NCI-H1092 treated with DMSO at 0.1 percent for 48 hours (cell line): Measurements from ENCODE around the gene CYSLTR2.

Source experiments
- DNase-seq: peaks from one replicate; lab custom pipeline; 2025; lab: John Stamatoyannopoulos, UW

Gene CYSLTR2

DNA sequence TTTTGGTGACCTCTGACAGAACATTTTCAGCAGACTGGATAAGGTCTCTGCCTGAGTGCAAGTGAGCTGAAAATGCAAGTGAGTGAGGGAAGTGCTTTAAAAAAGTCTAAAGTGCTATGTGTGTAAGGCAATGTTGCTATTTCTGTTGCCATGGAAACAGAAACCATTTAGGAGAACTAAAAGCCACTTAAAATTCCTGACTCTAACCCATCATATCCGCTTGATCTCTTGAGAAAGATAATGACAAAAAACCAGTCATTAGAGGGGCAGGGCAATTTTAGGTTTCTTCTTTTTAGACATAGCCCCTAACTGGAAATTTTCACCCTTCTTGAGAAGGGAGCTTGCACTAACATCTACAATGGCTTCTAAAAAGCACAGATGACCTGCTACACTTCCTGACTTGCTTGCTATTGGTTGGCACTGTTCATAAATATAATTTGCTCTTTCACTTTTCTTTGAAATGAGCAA, at the start of gene CYSLTR2:
Gene CYSLTR2, plus strand, starts transcription at position 458 of the 468 bp plus-strand sequence. CDS start 52,889 bp downstream, outside the sequence.
- no peak for DNase-seq

DNA sequence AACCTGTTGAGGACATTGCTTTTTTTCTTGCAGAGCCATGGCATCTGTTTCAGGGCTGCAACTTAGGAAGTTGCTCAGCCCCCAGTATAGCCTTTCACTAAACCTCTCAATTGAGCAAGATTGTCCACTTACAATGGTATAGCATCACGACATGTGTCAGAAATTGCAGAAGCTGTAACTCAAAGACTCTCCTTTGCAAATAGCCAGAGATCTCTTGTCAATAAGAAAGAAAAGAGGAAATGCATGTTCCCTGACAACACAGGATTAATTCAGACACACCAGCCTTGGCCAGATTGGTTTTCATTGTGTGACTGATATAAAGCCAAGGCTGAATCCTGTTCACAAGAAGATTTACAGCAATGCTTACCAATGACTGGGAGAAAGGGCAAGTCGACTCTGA, 38.7 kb upstream of the CYSLTR2 start:
- DNase-seq: no peak

- DNase-seq: no peak
Measured at GRCh38 chr13:48618937-48619336, 34.8 kb upstream of the CYSLTR2 start.

- DNase-seq: no peak
Measured at GRCh38 chr13:48621056-48621455, 32.7 kb upstream of the CYSLTR2 start.

DNA sequence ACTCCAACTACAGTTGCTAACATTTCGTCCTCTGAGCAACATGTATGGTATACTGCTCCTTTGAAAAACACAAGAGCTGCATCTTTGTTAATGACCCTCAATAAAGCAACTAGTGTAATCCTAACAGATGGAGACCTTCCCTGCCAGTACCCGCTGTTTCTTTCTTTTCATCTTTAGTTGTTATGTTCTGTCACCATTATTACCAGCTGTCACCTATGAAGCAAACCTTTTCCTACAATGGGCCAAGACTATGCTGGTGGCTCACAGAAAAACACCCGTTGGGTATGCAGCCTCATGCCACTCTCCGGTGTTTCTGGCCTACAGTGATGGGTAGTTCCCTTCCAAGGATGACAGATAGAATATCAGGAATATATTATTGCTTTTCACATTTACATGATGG, 29.7 kb upstream of the CYSLTR2 start:
- DNase-seq: no peak

GRCh38 chr13:48624858-48625257, 28.9 kb upstream of the CYSLTR2 start:
- no peak for DNase-seq

DNA sequence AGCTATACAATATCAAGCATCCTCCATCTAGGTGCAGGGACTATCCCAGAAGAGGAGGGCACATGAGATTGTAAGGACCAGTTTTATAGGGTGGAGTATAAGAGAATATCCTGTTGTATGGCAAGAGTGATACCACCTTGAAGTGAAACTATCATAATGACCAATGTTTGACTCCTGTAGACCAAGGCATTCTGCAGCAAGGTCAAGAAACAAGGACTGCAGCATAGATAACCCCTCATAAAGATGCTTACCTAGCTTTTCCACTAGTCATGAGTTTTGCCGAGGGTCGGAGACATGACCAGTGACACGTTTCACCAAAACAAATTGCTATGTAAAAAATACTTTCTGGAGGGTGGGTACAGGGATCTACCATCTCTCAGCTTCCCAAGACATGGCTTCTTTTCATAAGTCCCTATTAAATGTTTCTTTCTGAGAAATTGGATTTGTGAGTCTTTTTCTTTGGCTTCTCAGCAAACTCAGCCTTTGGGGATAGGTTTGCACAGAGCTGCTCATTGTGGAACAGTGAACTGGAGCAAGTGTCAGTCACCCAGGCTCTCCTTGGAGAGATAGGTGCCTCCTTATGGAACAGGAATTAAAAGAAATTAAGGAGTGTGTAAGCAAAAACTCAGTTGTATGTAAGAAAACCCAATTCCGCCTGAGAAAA, 28.2 kb upstream of the CYSLTR2 start:
- DNase-seq: no peak

- DNase-seq: no peak
Measured at GRCh38 chr13:48626077-48626449, 27.7 kb upstream of the CYSLTR2 start.

DNA sequence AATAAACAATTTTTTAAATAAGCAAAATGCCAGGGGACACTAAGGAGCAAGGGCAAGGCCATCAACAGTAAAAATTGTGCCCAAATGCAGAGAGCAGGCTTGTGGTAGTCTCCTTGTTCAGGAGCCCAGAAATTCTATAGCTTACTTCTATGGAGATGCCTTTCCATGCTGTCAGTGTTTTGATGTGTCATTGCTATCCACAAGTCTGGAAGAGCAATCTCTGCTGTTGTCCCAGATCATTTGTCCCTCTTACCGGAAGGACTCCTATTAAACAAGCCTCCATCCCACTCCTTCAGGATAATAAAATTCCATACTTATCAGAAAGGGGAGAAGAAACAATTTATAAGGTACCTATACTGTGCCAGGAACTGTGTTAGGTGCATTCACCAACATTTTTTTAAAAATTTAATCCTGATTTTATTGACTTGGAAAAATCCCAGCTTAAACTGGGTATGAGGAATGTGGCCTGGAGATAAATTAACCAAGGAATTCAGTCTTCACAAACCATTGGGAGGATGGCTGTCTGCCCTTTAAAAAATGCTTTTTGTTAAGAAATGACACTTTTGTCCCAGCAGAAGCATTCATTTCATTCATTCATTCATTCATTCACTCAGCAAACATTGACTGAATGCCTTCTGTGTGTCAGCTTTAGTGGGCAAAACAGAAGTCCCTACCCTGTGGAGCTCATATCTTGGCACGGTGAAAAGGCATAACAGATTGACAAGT, 26.8 kb upstream of the CYSLTR2 start:
- DNase-seq: no peak

- no peak for DNase-seq
Measured at GRCh38 chr13:48629277-48629676, 24.5 kb upstream of the CYSLTR2 start.

- no peak for DNase-seq
Measured at GRCh38 chr13:48630291-48630690, 23.4 kb upstream of the CYSLTR2 start.

- no peak for DNase-seq
Measured at GRCh38 chr13:48630773-48631172, 23.0 kb upstream of the CYSLTR2 start.

DNA sequence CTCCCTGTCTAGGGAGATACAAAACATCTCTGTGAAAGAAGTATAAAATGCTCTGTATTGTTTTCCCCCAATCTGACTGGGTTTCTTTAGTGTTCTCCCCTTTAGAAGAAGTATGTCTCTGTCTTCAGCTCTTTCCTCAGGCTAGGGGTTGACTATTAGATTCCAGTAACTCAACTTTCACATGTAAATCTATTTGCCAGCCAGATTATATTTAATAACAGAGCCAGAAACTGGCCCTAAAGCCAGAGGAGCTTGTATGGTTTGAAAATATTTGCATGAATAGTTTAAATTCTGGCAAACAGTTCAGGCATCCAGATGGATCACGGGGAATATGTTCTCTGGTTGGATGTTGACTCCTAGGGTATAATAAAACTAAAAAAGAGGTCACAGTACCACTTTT, 22.3 kb upstream of the CYSLTR2 start:
- DNase-seq: no peak

GRCh38 chr13:48633700-48634099, 20.0 kb upstream of the CYSLTR2 start:
- DNase-seq: no peak

DNA sequence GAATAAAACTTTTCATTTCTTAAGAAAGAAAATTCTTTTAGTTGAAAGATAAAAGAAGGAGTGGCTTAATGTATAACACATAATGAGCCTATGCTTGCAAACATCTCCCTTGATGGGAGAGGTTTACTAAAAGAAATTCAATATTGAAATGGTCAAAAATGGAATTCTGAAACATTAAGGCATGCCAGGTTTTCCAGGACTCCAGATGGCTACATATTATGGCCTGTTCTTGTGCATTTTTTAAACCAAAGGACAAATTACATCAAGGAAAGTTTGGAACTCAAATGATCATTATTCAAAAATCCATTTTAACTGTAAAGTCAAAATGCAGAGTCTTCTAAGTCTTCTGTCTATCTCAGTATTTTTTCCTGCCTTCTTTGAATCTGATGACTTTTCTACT, 19.1 kb upstream of the CYSLTR2 start:
- DNase-seq: no peak

- DNase-seq: no peak
Measured at GRCh38 chr13:48635478-48635877, 18.3 kb upstream of the CYSLTR2 start.

DNA sequence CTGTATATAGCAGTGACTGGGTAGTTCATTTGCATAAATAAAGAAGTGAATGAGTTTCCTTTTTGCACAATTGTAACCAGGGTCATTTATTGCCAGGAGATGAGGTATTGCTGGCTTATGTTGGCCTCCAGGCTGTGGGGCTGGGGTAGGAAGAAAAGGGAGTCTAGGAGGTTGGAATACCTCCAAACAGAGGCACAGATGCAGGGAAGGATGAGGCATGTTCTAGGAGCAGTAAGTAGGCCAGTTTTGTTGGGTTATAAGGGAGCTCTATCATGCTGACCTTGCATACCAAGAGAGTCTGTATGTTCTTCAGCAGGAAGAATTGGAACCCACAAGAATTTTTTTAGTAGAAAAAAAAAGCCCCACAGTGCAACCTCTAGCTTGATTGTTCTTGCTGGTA, 17.2 kb upstream of the CYSLTR2 start:
- DNase-seq: no peak

- no peak for DNase-seq
Measured at GRCh38 chr13:48637601-48638000, 16.1 kb upstream of the CYSLTR2 start.

DNA sequence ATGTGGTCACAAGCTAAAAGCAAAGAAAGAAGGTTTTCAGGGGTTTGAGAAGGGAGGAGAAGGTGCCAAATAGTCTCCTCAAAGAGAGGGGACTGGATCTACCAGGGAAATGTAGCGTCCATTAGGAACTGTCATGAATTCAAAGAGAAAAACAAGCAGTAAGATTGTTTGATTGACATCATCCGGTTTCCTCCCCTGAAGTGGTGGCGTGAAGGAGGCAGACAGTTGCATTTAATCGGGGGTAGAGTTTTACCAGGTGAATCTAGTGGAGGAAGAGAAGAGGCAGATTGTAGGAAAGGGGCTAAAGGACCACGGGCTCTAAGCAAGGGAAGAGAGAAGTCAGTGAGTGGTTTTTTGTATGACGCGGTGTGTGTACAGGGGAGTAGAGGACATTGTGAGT, 13.0 kb upstream of the CYSLTR2 start:
- DNase-seq: no peak

DNA sequence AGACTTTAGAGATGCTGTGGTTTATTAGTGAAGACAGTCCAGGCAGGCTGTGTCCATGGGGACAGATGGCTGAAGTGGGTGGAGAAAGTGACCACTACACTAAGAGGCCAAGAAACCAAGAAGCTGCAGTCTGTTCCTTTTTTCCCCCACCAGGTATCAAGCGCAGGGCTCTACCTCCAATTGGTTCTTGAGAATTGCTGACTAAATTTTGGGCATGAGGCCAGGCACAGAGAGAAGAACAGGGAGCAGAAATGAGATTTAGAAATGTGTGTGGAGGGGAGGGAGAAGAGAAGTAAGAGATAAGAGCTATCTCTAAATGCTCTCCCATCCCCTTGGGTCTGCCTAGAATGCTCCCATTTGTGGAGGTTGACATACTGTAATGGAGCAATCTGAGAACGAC, 12.3 kb upstream of the CYSLTR2 start:
- DNase-seq: no peak

DNA sequence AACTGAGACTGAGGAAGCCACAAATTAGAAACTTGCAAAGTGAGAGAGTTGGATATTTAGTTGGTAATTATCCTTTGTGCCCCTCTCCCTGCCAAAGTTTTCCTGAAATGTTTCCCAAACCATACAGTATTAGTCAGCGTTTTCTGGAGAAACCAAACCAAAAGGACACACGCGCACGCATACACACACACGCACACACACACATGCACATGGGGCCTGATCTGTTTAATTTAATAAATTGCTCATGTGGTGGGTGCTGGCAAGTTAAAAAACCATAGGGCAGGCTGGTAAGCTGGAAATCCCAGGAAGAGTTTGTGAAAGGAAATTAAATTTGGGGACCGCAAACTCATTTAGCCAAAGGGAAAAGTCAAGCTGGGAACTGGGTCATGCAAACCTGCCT, 11.7 kb upstream of the CYSLTR2 start:
- DNase-seq: no peak

DNA sequence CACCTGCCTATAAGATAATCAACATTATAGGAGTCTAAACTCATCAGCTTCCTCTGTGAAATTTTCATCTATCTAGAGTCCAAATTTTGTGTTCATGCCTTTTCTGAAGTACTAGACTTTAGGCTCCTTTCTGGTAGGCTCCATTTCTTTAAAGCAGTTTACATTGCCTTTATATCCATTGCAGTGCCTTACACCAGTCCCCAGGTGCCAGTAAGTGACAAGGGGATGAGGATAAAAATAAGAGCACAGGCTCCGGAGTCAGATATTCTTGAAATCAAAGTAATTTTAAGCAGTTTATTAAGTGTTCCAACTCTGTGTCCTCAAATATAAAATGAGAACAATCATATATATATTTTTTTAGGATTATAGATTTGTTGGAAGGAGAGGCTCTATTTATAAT, 10.6 kb upstream of the CYSLTR2 start:
- no peak for DNase-seq

DNA sequence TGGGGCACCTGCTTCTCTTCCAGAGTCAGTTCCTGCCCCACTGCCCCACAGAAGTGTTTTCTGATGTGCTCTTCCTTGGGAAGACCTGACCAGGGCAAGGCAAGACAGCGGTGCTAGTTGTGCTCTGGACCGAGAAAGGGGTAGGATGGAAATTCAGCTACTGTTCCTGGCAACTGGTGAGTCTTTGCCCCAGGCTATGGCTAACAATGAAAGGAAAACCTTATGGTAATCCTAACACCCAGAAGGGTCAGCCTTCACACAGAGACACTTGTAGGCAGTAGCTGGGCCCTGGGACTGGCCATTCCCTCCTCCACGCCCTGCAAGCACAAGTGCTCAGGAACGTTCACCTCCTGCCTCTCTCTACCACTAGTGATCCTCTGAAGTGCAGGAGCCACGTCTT, 9.6 kb upstream of the CYSLTR2 start:
- DNase-seq: no peak

DNA sequence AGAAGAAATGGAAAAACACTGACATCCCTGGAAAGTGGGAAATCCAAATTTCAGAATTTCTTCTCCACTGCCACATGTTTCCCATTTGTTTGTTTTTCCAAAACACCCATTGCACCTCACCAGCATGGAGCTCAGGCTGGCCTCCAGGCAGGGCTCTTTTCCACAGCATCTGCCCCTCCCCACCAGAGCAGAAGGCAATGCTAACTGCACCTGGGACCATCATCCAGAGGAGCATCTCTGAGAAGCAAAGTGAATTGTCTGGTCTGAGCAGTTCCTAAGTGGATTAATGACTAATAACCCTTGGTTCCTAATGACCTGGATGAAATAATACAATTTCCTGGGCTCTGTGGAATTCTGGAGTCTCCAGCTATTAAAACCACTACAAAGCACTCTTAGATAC, 8.8 kb upstream of the CYSLTR2 start:
- DNase-seq: no peak
